Heart left ventricle (tissue), 16 donors: ENCODE results near the gene GJB5. TPM values are rescaled to one million over a fixed set of nuclear protein-coding genes. Genes with fewer than 3 reads are reported as not detected.

Experiments used
- ATAC-seq, 4 donors: fragments of 200-7000 bp; cut with Tn5 transposase; one replicate each; pipeline ENCODE4 v1.9.1; 2020 to 2022; ENCODE audit warnings: moderate library complexity in 4 of 4, mild to moderate bottlenecking in 3 of 4, moderate number of reproducible peaks in 1 of 4
- DNase-seq, 5 donors: peaks; one replicate each; pipeline ENCODE4 v3.0.0-alpha.2; 2020
- H3K27ac ChIP-seq, 12 donors: fragments of 200-600 bp; sonication (generic) in 4 of 12; one replicate each; pipeline versions ENCODE4 v1.5.0 to v1.8.0; 2016 to 2022; ENCODE audit warnings: mild to moderate bottlenecking in 2 of 12
- H3K27me3 ChIP-seq, 9 donors: fragments of 200-600 bp; sonication (generic) in 2 of 9; one replicate each; pipeline versions ENCODE4 v1.5.1 to v1.8.0; 2016 to 2022; ENCODE audit warnings: mild to moderate bottlenecking in 3 of 9
- H3K36me3 ChIP-seq, 9 donors: fragments of 200-600 bp; sonication (generic) in 2 of 9; one replicate each; pipeline versions ENCODE4 v1.5.0 to v1.8.0; 2018 to 2022; ENCODE audit warnings: mild to moderate bottlenecking in 2 of 9
- H3K4me1 ChIP-seq, 12 donors: fragments of 200-600 bp; sonication (generic) in 4 of 12; one replicate each; pipeline versions ENCODE4 v1.5.0 to v1.8.0; 2016 to 2022; ENCODE audit warnings: mild to moderate bottlenecking in 3 of 12
- H3K4me3 ChIP-seq, 12 donors: fragments of 200-600 bp; sonication (generic) in 4 of 12; one replicate each; pipeline versions ENCODE4 v1.5.0 to v1.8.0; 2017 to 2022; ENCODE audit warnings: mild to moderate bottlenecking in 9 of 12, moderate library complexity in 4 of 12
- H3K9me3 ChIP-seq, 12 donors: fragments of 200-600 bp; sonication (generic) in 4 of 12; one replicate each; pipeline versions ENCODE4 v1.5.0 to v1.8.0; 2016 to 2022; ENCODE audit warnings: mild to moderate bottlenecking in 1 of 12
- POLR2A ChIP-seq, 2 donors: fragments of 450-650 bp; IDR thresholded peaks; one replicate each; pipeline ENCODE4 v1.6.1; 2017; ENCODE audit warnings: antibody characterized with exemption in 2 of 2, mild to moderate bottlenecking in 2 of 2, moderate library complexity in 2 of 2
- WGBS, 4 donors: extraction: QIAGEN DNeasy Blood & Tissue Kit in 2 of 4; methylation state at CpG; one replicate each; pipeline versions ENCODE4 v1.1.5 to v1.1.7; 2013 to 2018; 5-methylcytosine and 5-hydroxymethylcytosine counted together
- intact Hi-C, 10 donors: fragments of 100-400 bp; cut with DNase I; formaldehyde crosslinking; loops; one replicate each; pipeline versions ENCODE4 v1.11.1 to v1.14.2; 2022
- polyA plus RNA-seq, 2 donors: library from polyadenylated mRNA; stranded (reverse); fragments of 200-250 nt; gene quantifications; one replicate each; pipeline ENCODE4 v1.2.3, GENCODE V29; 2013
- total RNA-seq, 9 donors: library from RNA; depleted of rRNA in 2 of 9; stranded (reverse); fragments of >200 nt in 2 of 9; fragmentation: NEBNext Ultra II Directional in 3 of 9; extraction: Animal tissue kit (Norgen Biotek cat#: 25700) in 3 of 9; gene quantifications; one replicate each; pipeline versions ENCODE4 v1.1.0 to v1.2.4, GENCODE V29; 2016 to 2023
- TF ChIP-seq, protein P1 (sequence below), 12 donors: fragments of 200-600 bp; sonication (generic) in 4 of 12; IDR thresholded peaks; one replicate each; pipeline versions ENCODE4 v1.5.0 to v1.8.0; 2018 to 2022; ENCODE audit warnings: antibody characterized with exemption in 12 of 12, mild to moderate bottlenecking in 5 of 12
- donor health status: ischemic (EF 13 %, LVEDD 7.1; RV severe dilation, severe dysfunction).
- donor health status: healthy with polysubstance abuse.
- donor health status: DM: no; HTN: yes; CAD: no.
- donor health status: DM: no; HTN: no; CAD: no.
- donor health status: ischemic (EF 25% LVEDD 6.9; RV normal size, moderate dysfunction).
- donor health status: ischemic (EF 25% LVEDD 5.7; RV mildly dilated, moderate dysfunction).
- donor health status: healthy.
- donor health status: DM: yes; HTN: yes; CAD: no.
- donor health status: ischemic (EF 35%, LVEDD 5.7; RV mildly dilated, moderate dysfunction).
- donor health status: nonischemic (EF 11% LVEDD 7.7; RV severe dilation, severe dysfunction).
- donor health status: DM: yes; HTN: yes; CAD: no.
- donor health status: PGD.
- donor health status: ischemic (EF 29% LVEDD 5.4; RV normal size, mild dysfunction).
- donor health status: nonischemic (EF 23%, LVEDD 6.1; RV moderate dilation, normal function).

Gene GJB5
- total and polyA plus RNA-seq, 11 donors = not detected

DNA sequence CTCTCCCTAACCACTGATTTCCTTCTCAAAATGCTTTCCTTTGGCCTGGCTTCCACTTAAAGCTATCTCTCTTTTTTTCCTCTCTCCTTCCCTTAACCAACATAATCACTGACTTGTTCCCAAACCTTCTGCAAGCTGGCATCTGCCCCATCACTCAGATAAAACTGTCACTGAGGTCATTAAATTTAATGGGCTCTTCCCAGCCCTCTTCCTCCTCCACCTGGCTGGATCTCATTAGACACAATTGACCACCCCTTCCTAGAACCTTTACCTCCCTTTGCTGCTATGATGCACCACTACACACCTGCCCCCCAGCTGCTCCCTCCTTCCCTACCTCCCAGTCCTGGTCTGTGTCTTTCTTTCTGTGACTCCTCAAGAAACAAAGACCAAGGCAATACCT lies 44.0 kb upstream of the GJB5 start:
- H3K4me1 ChIP-seq = no peaks in the 10 kb centered on the region
- intact Hi-C loops = no loop called here
- DNase-seq = no peak
- H3K27me3 ChIP-seq = peaks cover 0 to 8% (median 0%) of the 10 kb centered on the region in 9 donors
- H3K4me3 ChIP-seq = no peak overlapping the region
- H3K36me3 ChIP-seq = no peaks in the 10 kb centered on the region
- no peaks in the 10 kb centered on the region for H3K9me3 ChIP-seq
- no peak overlapping the region for H3K27ac ChIP-seq
- no peak for ATAC-seq
- TF ChIP-seq POLR2A (IDR thresholded peaks at IDR 0.05) = no peak
- TF ChIP-seq, protein P1, sequence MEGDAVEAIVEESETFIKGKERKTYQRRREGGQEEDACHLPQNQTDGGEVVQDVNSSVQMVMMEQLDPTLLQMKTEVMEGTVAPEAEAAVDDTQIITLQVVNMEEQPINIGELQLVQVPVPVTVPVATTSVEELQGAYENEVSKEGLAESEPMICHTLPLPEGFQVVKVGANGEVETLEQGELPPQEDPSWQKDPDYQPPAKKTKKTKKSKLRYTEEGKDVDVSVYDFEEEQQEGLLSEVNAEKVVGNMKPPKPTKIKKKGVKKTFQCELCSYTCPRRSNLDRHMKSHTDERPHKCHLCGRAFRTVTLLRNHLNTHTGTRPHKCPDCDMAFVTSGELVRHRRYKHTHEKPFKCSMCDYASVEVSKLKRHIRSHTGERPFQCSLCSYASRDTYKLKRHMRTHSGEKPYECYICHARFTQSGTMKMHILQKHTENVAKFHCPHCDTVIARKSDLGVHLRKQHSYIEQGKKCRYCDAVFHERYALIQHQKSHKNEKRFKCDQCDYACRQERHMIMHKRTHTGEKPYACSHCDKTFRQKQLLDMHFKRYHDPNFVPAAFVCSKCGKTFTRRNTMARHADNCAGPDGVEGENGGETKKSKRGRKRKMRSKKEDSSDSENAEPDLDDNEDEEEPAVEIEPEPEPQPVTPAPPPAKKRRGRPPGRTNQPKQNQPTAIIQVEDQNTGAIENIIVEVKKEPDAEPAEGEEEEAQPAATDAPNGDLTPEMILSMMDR (IDR thresholded peaks at IDR 0.05) = no peak

DNA sequence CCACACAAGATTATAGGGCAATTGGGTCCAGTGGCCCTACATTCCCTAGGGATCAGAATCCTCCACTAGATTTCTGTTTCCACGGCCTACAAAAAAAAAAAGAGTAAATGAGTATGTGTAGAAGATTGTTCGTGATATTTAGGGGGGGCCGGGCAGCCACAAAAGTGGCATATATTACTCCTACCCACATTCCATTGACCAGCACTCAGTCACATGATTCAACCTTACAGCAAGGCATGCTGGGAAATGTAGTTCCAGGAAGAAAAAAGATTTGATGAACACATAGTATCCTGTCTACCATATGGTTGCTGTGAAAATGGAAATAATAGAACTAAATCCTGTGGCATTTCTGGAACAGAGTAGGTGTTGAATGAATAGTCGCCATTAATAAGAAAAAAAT lies 43.4 kb upstream of the GJB5 start:
- Histone ChIP-seq H3K9me3 (no peaks in the 10 kb centered on the region), H3K4me3 (no peak overlapping the region), H3K27me3 (peaks cover 0 to 6% (median 0%) of the 10 kb centered on the region in 9 donors), H3K36me3 (no peaks in the 10 kb centered on the region), H3K27ac (no peak overlapping the region), H3K4me1 (no peaks in the 10 kb centered on the region)
- no peak for ATAC-seq
- no peak for TF ChIP-seq POLR2A (IDR thresholded peaks at IDR 0.05)
- TF ChIP-seq, protein P1 (IDR thresholded peaks at IDR 0.05) = no peak
- 70 to 83% (median 77%) methylated on average over 4 of the region's 4 CpGs for WGBS, 4 donors
- intact Hi-C loops = no loop called here
- no peak for DNase-seq

DNA sequence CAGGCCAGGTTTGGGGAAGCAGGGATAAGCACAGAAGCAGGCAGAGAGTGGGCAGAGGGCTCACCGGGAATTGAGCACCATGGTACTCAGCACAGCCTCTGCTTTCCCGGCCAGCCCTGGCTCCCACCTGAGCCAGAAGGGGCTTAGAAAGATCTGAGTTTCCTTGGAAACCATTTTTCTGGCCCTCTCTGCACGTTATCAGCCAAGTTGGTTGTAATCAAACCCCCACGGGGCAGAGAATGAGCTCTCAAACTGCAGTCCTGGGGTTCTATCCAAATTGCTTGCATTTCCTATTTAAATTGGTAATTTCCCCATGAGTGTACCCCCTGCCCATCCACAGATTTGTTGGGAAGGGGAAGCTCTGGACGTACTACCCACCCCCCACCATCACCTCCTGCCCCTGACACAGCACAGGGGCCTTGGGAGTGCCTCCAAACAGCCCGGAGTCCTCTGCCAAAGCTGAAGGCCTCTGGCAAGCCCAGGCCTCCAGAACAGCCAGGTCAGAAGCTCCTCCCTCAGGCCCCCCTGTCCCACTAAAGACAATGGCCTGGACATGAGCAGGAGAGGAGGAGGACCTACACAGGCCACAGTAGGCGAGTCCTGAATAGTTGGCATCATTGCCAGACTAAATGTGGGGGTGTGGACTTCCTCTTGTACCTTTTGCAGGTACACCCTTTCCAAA lies 42.7 kb upstream of the GJB5 start:
- WGBS, 4 donors = 44 to 57% (median 48%) methylated on average over 7 of the region's 7 CpGs
- Histone ChIP-seq H3K27ac (no peak overlapping the region), H3K4me1 (no peaks in the 10 kb centered on the region), H3K4me3 (no peak overlapping the region), H3K9me3 (no peaks in the 10 kb centered on the region), H3K27me3 (peaks cover 0 to 6% (median 0%) of the 10 kb centered on the region in 9 donors), H3K36me3 (no peaks in the 10 kb centered on the region)
- intact Hi-C loops = no loop called here
- TF ChIP-seq, protein P1 (IDR thresholded peaks at IDR 0.05) = no peak
- no peak for TF ChIP-seq POLR2A (IDR thresholded peaks at IDR 0.05)
- DNase-seq (no peak), ATAC-seq (no peak)

DNA sequence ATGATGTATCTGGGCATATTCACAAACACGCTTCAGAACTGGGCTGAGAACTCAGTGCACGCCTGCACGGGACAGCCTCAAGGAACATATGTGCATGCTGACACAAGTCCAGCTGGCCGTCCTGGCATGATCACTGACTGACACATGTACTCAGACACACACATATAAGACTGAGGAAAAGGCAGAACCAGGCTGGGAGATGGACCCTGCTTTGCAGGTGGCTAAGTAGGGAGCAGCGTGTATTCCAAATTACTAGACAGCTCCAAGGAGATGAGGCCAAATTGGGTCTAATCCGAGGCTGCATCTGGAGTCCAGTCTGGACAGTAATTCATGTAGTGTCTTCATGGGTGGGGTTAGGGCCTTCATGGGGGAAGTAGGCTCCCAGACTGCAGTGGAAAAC lies 41.4 kb upstream of the GJB5 start:
- no peak for DNase-seq
- H3K27ac ChIP-seq = no peak overlapping the region
- peaks cover 0 to 6% (median 0%) of the 10 kb centered on the region in 9 donors for H3K27me3 ChIP-seq
- TF ChIP-seq, protein P1 (IDR thresholded peaks at IDR 0.05) = no peak
- no peak for TF ChIP-seq POLR2A (IDR thresholded peaks at IDR 0.05)
- intact Hi-C loops = no loop called here
- 75 to 81% (median 78%) methylated on average over 6 of the region's 6 CpGs for WGBS, 4 donors
- H3K4me1 ChIP-seq = no peaks in the 10 kb centered on the region
- no peak overlapping the region for H3K4me3 ChIP-seq
- peak in 1 of 4 donors; percentile 34 for ATAC-seq
- no peaks in the 10 kb centered on the region for H3K36me3 ChIP-seq
- H3K9me3 ChIP-seq = no peaks in the 10 kb centered on the region
